Muscle layer of colon (tissue), 2 donors: ENCODE data around the gene KIAA0232.
"Not testable (repeated sequence)": the region's sequence is repeated elsewhere in the genome, so short reads cannot be mapped to it uniquely, and the experiment has no call there.

Experiments
- H3K27ac ChIP-seq: one replicate; pipeline ENCODE4 v1.7.0; 2013; ENCODE audit warnings: low read depth, mild to moderate bottlenecking, low read length, moderate library complexity
- H3K27me3 ChIP-seq, 2 donors: one replicate each; pipeline ENCODE4 v1.7.0; 2013; ENCODE audit warnings: low read length in 2 of 2, mild to moderate bottlenecking in 2 of 2; ENCODE audit not compliant: insufficient read depth in 2 of 2, control insufficient read depth in 1 of 2
- H3K36me3 ChIP-seq: one replicate; pipeline ENCODE4 v1.7.0; 2013; ENCODE audit warnings: mild to moderate bottlenecking, low read length; ENCODE audit not compliant: insufficient read depth
- H3K4me1 ChIP-seq: one replicate; pipeline ENCODE4 v1.7.0; 2013; ENCODE audit warnings: mild to moderate bottlenecking, low read length; ENCODE audit not compliant: insufficient read depth
- H3K4me3 ChIP-seq, 2 donors: one replicate each; pipeline ENCODE4 v1.7.0; 2013; ENCODE audit warnings: low read length in 2 of 2, low read depth in 1 of 2, mild to moderate bottlenecking in 1 of 2, moderate library complexity in 1 of 2
- H3K9ac ChIP-seq: one replicate; pipeline ENCODE4 v1.7.0; 2013; ENCODE audit warnings: low read length
- H3K9me3 ChIP-seq: one replicate; pipeline ENCODE4 v1.7.0; 2013; ENCODE audit warnings: mild to moderate bottlenecking, low read length
- donor health status: abdominal sarcoma.
- donor health status: Adenocarcinoma of cecum.

Gene KIAA0232

GRCh38 chr4:6781113-6781512 is 1.4 kb upstream of the KIAA0232 start:
- Histone ChIP-seq H3K4me1 (peaks cover 22% of the 10 kb centered on the region), H3K4me3 (no peak overlapping the region), H3K9me3 (no peaks in the 10 kb centered on the region), H3K27ac (no peak overlapping the region), H3K36me3 (no peaks in the 10 kb centered on the region), H3K9ac (no peak overlapping the region), H3K27me3 (no peaks in the 10 kb centered on the region)

GRCh38 chr4:6781561-6781960 is 966 bp upstream of the KIAA0232 start:
- peaks cover 22% of the 10 kb centered on the region for H3K4me1 ChIP-seq
- H3K4me3 ChIP-seq, result peak overlapping the region in 1 of 2 donors; percentile 55
- H3K27me3 ChIP-seq, result no peaks in the 10 kb centered on the region
- H3K36me3 ChIP-seq, result no peaks in the 10 kb centered on the region
- H3K9ac ChIP-seq, result peak overlapping the region; percentile 10
- H3K9me3 ChIP-seq, result no peaks in the 10 kb centered on the region
- H3K27ac ChIP-seq, result no peak overlapping the region

DNA sequence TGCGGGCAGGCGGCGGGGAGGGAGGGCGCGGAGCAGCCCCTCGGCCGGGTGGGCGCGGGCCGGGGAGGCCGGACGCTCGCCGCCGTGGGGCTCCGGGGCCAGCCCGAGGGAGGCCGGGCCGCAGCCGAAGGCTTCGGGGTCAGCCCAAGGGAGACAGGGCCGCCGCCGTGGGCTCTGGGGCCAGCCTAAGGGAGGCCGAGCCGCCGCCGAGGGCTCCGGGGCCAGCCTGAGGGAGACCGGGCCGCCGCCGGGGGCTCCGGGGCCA is 251 bp downstream of the KIAA0232 start:
- peaks cover 22% of the 10 kb centered on the region for H3K4me1 ChIP-seq
- peak overlapping the region; percentile 72 to 86 for H3K4me3 ChIP-seq

GRCh38 chr4:6783111-6783981 is 819 bp downstream of the KIAA0232 start:
- H3K4me1 ChIP-seq, result peaks cover 22% of the 10 kb centered on the region
- no peaks in the 10 kb centered on the region for H3K27me3 ChIP-seq

More for the DNA sequence above, 251 bp downstream of the KIAA0232 start:
- H3K27ac ChIP-seq, result peak overlapping the region; percentile 94
- H3K27me3 ChIP-seq, result no peaks in the 10 kb centered on the region
- H3K36me3 ChIP-seq, result no peaks in the 10 kb centered on the region
- H3K9ac ChIP-seq, result peak overlapping the region; percentile 74
- H3K9me3 ChIP-seq, result no peaks in the 10 kb centered on the region

GRCh38 chr4:6785572-6785925 is 3.0 kb downstream of the KIAA0232 start:
- no peaks in the 10 kb centered on the region for H3K36me3 ChIP-seq
- no peak overlapping the region for H3K9ac ChIP-seq
- no peak overlapping the region for H3K4me3 ChIP-seq
- peaks cover 22% of the 10 kb centered on the region for H3K4me1 ChIP-seq
- H3K9me3 ChIP-seq, result no peaks in the 10 kb centered on the region
- H3K27me3 ChIP-seq, result no peaks in the 10 kb centered on the region
- no peak overlapping the region for H3K27ac ChIP-seq

More at GRCh38 chr4:6783111-6783981, 819 bp downstream of the KIAA0232 start:
- no peaks in the 10 kb centered on the region for H3K36me3 ChIP-seq
- no peaks in the 10 kb centered on the region for H3K9me3 ChIP-seq
- peak overlapping the region; percentile 86 to 90 for H3K4me3 ChIP-seq
- peak overlapping the region; percentile 90 for H3K9ac ChIP-seq
- H3K27ac ChIP-seq, result peak overlapping the region; percentile 94

GRCh38 chr4:6788123-6788522 is 5.6 kb downstream of the KIAA0232 start:
- Histone ChIP-seq H3K4me3 (no peak overlapping the region), H3K9me3 (no peaks in the 10 kb centered on the region), H3K27me3 (no peaks in the 10 kb centered on the region), H3K27ac (no peak overlapping the region), H3K4me1 (peaks cover 22% of the 10 kb centered on the region), H3K36me3 (no peaks in the 10 kb centered on the region), H3K9ac (no peak overlapping the region)

GRCh38 chr4:6791245-6791644 is 8.7 kb downstream of the KIAA0232 start:
- H3K9ac ChIP-seq, H3K36me3 ChIP-seq, H3K4me3 ChIP-seq, H3K4me1 ChIP-seq, H3K27ac ChIP-seq, H3K27me3 ChIP-seq, H3K9me3 ChIP-seq: not testable (repeated sequence)

- not testable (repeated sequence) for H3K27ac ChIP-seq, H3K9ac ChIP-seq, H3K9me3 ChIP-seq, H3K36me3 ChIP-seq, H3K4me1 ChIP-seq, H3K27me3 ChIP-seq, H3K4me3 ChIP-seq
These were observed 9.3 kb downstream of the KIAA0232 start for GRCh38 chr4:6791796-6792195.

GRCh38 chr4:6794189-6794588 is 11.7 kb downstream of the KIAA0232 start:
- H3K36me3 ChIP-seq, result no peaks in the 10 kb centered on the region
- H3K27ac ChIP-seq, result no peak overlapping the region
- no peaks in the 10 kb centered on the region for H3K27me3 ChIP-seq
- no peaks in the 10 kb centered on the region for H3K9me3 ChIP-seq
- H3K9ac ChIP-seq, result no peak overlapping the region
- H3K4me3 ChIP-seq, result no peak overlapping the region
- H3K4me1 ChIP-seq, result peaks cover 8% of the 10 kb centered on the region

DNA sequence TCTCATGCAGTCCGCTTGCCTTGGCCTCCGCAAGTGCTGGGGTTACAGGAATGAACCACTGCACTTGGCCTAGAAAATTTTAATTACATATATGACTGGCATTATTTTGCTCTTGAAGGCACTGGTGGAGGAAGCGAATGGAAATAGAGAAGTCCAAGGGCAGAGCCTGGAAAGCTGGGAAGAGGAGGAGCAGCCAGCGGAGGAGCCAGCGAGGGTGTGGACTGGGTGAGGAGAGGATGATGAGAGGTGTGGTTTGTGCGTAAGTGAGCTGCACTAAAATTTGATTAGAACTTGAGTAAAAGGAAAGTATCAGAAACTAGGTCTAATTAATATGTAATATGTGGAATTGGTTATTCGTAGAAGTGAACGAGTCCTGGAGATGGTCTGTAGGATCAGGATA is 13.3 kb downstream of the KIAA0232 start:
- H3K9me3 ChIP-seq, result no peaks in the 10 kb centered on the region
- no peak overlapping the region for H3K9ac ChIP-seq
- no peak overlapping the region for H3K27ac ChIP-seq
- H3K4me3 ChIP-seq, result no peak overlapping the region
- H3K36me3 ChIP-seq, result no peaks in the 10 kb centered on the region
- H3K27me3 ChIP-seq, result no peaks in the 10 kb centered on the region
- H3K4me1 ChIP-seq, result peaks cover 8% of the 10 kb centered on the region

- not testable (repeated sequence) for H3K27ac ChIP-seq, H3K9me3 ChIP-seq, H3K4me1 ChIP-seq, H3K9ac ChIP-seq, H3K36me3 ChIP-seq, H3K4me3 ChIP-seq, H3K27me3 ChIP-seq
These were observed 14.8 kb downstream of the KIAA0232 start for GRCh38 chr4:6797368-6797767.

DNA sequence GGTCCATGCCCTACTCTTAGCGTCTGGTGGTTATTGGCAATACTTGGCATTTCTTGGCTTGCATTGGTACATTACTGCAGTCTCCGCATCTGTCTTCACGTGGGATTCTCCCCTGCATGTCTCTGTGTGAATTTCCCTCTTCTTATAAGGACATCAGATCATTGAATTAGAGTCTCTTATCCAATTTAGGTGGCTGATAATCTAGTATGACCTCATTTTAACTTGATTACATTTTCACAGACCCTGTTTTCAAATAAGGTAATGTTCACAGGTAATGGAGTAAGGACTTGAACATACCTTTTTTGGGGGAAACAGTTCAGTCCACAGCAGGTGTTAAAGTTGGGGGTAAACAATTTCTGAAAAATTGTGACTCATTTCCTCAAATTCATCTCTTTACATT is 16.6 kb downstream of the KIAA0232 start:
- Histone ChIP-seq H3K36me3 (no peaks in the 10 kb centered on the region), H3K9ac (no peak overlapping the region), H3K27me3 (no peaks in the 10 kb centered on the region), H3K4me3 (no peak overlapping the region), H3K27ac (no peak overlapping the region), H3K4me1 (peaks cover 8% of the 10 kb centered on the region), H3K9me3 (no peaks in the 10 kb centered on the region)
